Uterus (tissue), 4 donors: ENCODE data around the gene DYNLL1. TPM values are rescaled to one million over a fixed set of nuclear protein-coding genes. Genes with fewer than 3 reads are reported as not detected.

Experiments used
- DNase-seq, 2 donors: peaks; one replicate each; pipeline ENCODE4 v3.0.0-alpha.2; 2019 to 2020
- H3K27ac ChIP-seq, 2 donors: fragments of 200-600 bp; sonication (generic); 1 replicate in 1 of 2; 2 replicates in 1 of 2; pipeline ENCODE4 v1.5.1; 2016 to 2018
- H3K27me3 ChIP-seq, 2 donors: fragments of 200-600 bp; sonication (generic); one replicate each; pipeline ENCODE4 v1.5.1; 2018 to 2019; ENCODE audit warnings: control low read depth in 1 of 2
- H3K36me3 ChIP-seq, 2 donors: fragments of 200-600 bp; sonication (generic); one replicate each; pipeline ENCODE4 v1.5.1; 2019; ENCODE audit warnings: control low read depth in 1 of 2
- H3K4me1 ChIP-seq, 2 donors: fragments of 200-600 bp; sonication (generic); one replicate each; pipeline ENCODE4 v1.5.1; 2018 to 2019; ENCODE audit warnings: control low read depth in 1 of 2
- H3K4me3 ChIP-seq, 2 donors: fragments of 200-600 bp; sonication (generic); 1 replicate in 1 of 2; 2 replicates in 1 of 2; pipeline ENCODE4 v1.5.1; 2018 to 2019; ENCODE audit warnings: mild to moderate bottlenecking in 1 of 2
- H3K9me3 ChIP-seq, 2 donors: fragments of 200-600 bp; sonication (generic); one replicate each; pipeline ENCODE4 v1.5.1; 2019; ENCODE audit warnings: control low read depth in 1 of 2
- POLR2A ChIP-seq, 2 donors: fragments of 450-650 bp; IDR thresholded peaks; one replicate each; pipeline ENCODE4 v1.6.1; 2016; ENCODE audit warnings: antibody characterized with exemption in 2 of 2, mild to moderate bottlenecking in 1 of 2, moderate library complexity in 1 of 2
- intact Hi-C: fragments of 100-400 bp; cut with DNase I; formaldehyde crosslinking; loops from one replicate; pipeline ENCODE4 v1.15.1; 2023; ENCODE audit warnings: low total_unique reads
- total RNA-seq, 4 donors: library from RNA; depleted of rRNA in 3 of 4; stranded (reverse); fragments of >200 nt in 3 of 4; gene quantifications; one replicate each; pipeline versions ENCODE4 v1.1.0 to v1.2.4, GENCODE V29; 2014 to 2023
- TF ChIP-seq, protein P1 (sequence below), 4 experiments: fragments of 200-600 bp in 2 of 4; fragments of 450-650 bp in 2 of 4; sonication (generic) in 2 of 4; IDR thresholded peaks; one replicate each; pipeline ENCODE4 v1.5.1; 2016 to 2019; ENCODE audit warnings: antibody characterized with exemption in 4 of 4, mild to moderate bottlenecking in 2 of 4, moderate library complexity in 1 of 4
- donor health status: DM: yes; HTN: yes; CAD: no.

The DYNLL1 gene
- total RNA-seq, 4 donors from 2014 or later = 239 to 457 (median 291) TPM

DNA sequence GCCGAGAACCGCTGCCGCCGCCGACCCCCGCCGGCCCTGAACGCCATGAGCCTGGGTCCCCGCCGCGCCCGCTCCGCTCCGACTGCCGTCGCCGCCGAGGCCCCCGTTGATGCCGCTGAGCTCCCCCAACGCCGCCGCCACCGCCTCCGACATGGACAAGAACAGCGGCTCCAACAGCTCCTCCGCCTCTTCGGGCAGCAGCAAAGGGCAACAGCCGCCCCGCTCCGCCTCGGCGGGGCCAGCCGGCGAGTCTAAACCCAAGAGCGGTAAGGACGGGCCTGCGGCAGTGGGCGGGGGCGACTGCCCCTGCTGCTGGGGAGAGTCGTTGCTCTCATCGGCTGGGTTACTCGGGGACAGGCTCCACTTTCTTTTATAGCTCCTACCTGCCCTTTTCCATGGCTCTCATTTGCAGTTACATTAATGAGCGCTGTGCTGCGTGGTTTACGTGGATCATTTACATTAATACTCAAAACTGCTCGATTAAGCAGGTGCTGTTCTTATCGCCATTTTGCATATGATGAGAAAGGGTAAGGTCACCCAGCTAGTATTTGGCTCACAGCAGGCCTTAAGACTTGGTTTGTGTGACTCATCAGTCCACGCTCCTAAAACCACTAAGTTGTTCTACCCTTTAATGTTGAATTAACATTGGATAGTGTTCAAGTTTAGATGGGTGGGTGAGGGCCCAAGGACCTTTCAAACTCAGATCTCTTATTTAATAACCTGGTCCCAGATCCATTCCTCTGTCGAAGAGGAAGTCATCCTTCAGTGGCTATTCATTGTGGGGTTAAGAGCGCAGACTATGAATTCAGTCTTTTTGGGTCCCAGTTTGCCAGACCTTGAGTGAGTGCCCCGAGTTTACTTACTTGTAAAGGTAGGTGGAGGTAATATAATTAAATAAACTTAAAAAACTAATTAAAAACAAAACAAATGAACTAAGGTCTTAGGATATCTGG is 39.1 kb downstream of the DYNLL1 start:
- Histone ChIP-seq H3K4me3 (peak overlapping the region; percentile 70 to 76), H3K9me3 (no peaks in the 10 kb centered on the region), H3K27me3 (no peaks in the 10 kb centered on the region), H3K36me3 (no peaks in the 10 kb centered on the region), H3K27ac (peak overlapping the region; percentile 89 to 92), H3K4me1 (peaks cover 15 to 17% of the 10 kb centered on the region in 2 donors)
- peak; percentile 23 to 28 for DNase-seq
- no peak for TF ChIP-seq POLR2A (IDR thresholded peaks at IDR 0.05)
- TF ChIP-seq, protein P1, sequence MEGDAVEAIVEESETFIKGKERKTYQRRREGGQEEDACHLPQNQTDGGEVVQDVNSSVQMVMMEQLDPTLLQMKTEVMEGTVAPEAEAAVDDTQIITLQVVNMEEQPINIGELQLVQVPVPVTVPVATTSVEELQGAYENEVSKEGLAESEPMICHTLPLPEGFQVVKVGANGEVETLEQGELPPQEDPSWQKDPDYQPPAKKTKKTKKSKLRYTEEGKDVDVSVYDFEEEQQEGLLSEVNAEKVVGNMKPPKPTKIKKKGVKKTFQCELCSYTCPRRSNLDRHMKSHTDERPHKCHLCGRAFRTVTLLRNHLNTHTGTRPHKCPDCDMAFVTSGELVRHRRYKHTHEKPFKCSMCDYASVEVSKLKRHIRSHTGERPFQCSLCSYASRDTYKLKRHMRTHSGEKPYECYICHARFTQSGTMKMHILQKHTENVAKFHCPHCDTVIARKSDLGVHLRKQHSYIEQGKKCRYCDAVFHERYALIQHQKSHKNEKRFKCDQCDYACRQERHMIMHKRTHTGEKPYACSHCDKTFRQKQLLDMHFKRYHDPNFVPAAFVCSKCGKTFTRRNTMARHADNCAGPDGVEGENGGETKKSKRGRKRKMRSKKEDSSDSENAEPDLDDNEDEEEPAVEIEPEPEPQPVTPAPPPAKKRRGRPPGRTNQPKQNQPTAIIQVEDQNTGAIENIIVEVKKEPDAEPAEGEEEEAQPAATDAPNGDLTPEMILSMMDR (IDR thresholded peaks at IDR 0.05) = no peak
- intact Hi-C loops = no loop called here

DNA sequence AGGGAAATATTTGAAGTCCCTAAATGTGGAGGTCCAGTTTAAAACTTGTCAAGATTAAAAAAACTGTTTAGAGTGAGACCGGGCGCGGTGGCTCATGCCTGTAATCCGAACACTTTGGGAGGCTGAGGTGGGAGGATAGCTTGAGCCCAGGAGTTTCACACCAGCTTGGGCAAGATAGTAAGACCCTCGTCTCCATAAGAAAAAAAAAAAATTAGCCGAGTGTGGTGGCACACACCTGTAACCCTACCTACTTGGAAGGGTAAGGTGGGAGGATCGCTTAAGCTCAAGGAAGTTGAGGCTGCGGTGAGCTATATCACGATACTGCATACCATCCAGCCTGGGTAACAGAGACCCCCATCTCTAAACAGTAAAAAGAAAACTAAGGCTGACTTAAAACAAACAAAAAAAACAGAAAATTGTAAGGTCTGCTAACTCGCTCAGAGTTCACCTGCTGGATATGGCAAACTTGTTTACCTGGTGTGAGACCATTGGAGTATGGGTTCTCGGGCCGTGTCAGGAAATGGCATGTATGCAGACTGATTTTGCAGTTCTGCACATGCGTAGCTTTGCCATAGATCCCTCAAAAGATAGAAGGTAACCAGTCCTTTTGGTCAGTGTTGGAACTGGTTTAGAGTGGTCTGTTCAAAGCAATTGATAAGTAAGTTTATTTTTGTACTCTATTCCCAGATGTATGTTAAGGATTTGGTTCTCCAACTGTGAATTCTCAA is 40.3 kb downstream of the DYNLL1 start:
- Histone ChIP-seq H3K9me3 (no peaks in the 10 kb centered on the region), H3K4me1 (peaks cover 15 to 17% of the 10 kb centered on the region in 2 donors), H3K27me3 (no peaks in the 10 kb centered on the region), H3K36me3 (no peaks in the 10 kb centered on the region), H3K27ac (peak overlapping the region; percentile 89 to 92), H3K4me3 (peak overlapping the region; percentile 70 to 76)
- intact Hi-C loops = no loop called here
- no peak for TF ChIP-seq POLR2A (IDR thresholded peaks at IDR 0.05)
- TF ChIP-seq, protein P1 (IDR thresholded peaks at IDR 0.05) = no peak
- no peak for DNase-seq

DNA sequence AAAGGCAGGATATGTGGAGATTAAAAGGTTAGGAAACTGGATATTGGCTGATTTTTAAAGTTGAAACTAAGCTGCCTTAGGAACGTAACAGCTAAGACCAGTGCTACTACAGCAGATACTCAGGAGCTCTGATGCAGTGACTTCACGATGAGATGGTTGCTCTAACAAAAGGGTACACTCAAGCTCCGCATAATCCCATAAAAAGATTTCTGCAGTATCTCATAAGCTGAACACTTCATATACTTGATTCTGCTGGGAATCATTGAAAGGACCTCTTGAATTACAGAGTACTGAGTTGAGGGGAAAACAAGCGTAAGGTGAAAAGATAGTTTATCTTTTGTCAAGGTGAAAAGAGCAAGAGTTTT is 41.9 kb downstream of the DYNLL1 start:
- DNase-seq = no peak
- Histone ChIP-seq H3K36me3 (no peaks in the 10 kb centered on the region), H3K27me3 (no peaks in the 10 kb centered on the region), H3K4me3 (peak overlapping the region in 1 of 2 donors; percentile 5), H3K27ac (peak overlapping the region; percentile 39 to 92), H3K9me3 (no peaks in the 10 kb centered on the region), H3K4me1 (peaks cover 15 to 17% of the 10 kb centered on the region in 2 donors)
- intact Hi-C loops = no loop called here
- TF ChIP-seq, protein P1 (IDR thresholded peaks at IDR 0.05) = no peak
- TF ChIP-seq POLR2A (IDR thresholded peaks at IDR 0.05) = no peak

DNA sequence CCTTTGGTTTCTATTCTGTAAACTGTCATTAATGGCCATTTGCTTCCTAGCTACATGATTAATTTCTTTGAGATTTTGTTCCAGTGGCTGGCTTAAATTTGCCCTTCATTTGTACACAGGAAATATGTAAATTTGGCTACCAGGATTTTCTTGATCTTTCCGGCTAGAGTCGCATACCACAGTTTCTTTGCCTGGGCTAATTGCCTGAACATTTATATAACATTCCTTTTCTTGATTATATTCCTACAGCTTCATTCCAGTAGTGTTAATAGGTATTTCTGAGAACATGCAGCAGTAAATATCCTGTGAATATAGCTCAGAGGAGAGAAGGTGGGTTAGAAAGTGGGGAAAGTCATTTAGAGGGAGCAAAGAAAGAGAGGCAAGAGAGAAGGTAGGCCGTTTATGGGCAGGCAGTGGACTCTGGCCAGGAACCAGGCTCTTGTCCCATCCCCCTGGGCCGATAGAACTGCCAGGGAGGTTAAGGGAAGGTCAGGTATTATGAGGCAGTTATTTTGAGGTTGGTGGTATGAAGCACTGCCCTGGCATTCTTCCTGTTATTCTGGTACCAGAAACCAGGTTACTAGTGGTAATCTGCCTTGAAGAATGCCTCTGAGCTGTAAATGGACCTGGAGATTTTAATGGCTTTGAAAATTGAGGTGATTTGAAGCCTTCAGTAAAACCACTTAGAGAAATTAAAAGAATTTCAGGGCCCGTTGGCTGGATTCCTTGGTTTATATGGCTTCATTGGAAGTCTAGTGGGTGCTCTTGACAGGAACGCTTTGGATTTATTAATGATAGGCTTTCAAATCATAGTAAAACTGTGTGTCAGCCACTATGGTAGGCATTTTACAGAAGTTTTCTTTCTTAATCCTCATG is 42.6 kb downstream of the DYNLL1 start:
- Histone ChIP-seq H3K4me1 (peaks cover 15 to 17% of the 10 kb centered on the region in 2 donors), H3K27me3 (no peaks in the 10 kb centered on the region), H3K4me3 (peak overlapping the region in 1 of 2 donors; percentile 5), H3K36me3 (no peaks in the 10 kb centered on the region), H3K27ac (peak overlapping the region; percentile 39 to 92), H3K9me3 (no peaks in the 10 kb centered on the region)
- DNase-seq = peak; percentile 34 to 39
- TF ChIP-seq, protein P1 (IDR thresholded peaks at IDR 0.05) = no peak
- no peak for TF ChIP-seq POLR2A (IDR thresholded peaks at IDR 0.05)
- intact Hi-C loops = no loop called here
